Gastrocnemius medialis (tissue), 4 donors: ENCODE results near the gene TMPRSS12. TPM values are rescaled to one million over a fixed set of nuclear protein-coding genes. Genes with fewer than 3 reads are reported as not detected.
"Not testable (repeated sequence)": the region's sequence is repeated elsewhere in the genome, so short reads cannot be mapped to it uniquely, and the experiment has no call there.

Experiments
- ATAC-seq, 2 donors: fragments of 150-250 bp; one replicate each; pipeline ENCODE4 v1.9.1; 2016
- DNase-seq, 2 donors: peaks; one replicate each; pipeline ENCODE4 v3.0.0-alpha.2; 2019
- H3K27ac ChIP-seq, 4 donors: fragments of 200-600 bp; sonication (generic); 1 replicate in 1 of 4; 2 replicates in 3 of 4; pipeline ENCODE4 v1.5.1; 2016 to 2018; ENCODE audit warnings: mild to moderate bottlenecking in 2 of 4, moderate library complexity in 1 of 4
- H3K27me3 ChIP-seq, 3 donors: fragments of 200-600 bp; sonication (generic) in 2 of 3; 1 replicate in 1 of 3; 2 replicates in 2 of 3; pipeline versions ENCODE4 v1.5.1 to v1.6.0; 2016 to 2019; ENCODE audit warnings: mild to moderate bottlenecking in 1 of 3, moderate library complexity in 1 of 3
- H3K36me3 ChIP-seq, 2 donors: fragments of 200-600 bp; sonication (generic) in 1 of 2; one replicate each; pipeline ENCODE4 v1.5.1; 2017 to 2018
- H3K4me1 ChIP-seq, 2 donors: fragments of 200-600 bp; sonication (generic) in 1 of 2; one replicate each; pipeline ENCODE4 v1.5.1; 2016 to 2017; ENCODE audit warnings: mild to moderate bottlenecking in 2 of 2
- H3K4me3 ChIP-seq, 4 donors: fragments of 200-600 bp; sonication (generic) in 3 of 4; 1 replicate in 1 of 4; 2 replicates in 3 of 4; pipeline ENCODE4 v1.5.1; 2016 to 2019; ENCODE audit warnings: mild to moderate bottlenecking in 2 of 4
- H3K9me3 ChIP-seq, 3 donors: fragments of 200-600 bp; sonication (generic) in 2 of 3; 1 replicate in 1 of 3; 2 replicates in 2 of 3; pipeline ENCODE4 v1.5.1; 2016 to 2019
- CTCF ChIP-seq, 5 experiments: fragments of 450-650 bp in 3 of 5; fragments of 200-600 bp in 2 of 5; sonication (generic) in 2 of 5; IDR thresholded peaks in 4 of 5; conservative IDR thresholded peaks in 1 of 5; 1 replicate in 4 of 5; 2 replicates in 1 of 5; pipeline ENCODE4 v1.5.1; 2016 to 2019; ENCODE audit warnings: antibody characterized with exemption in 5 of 5, mild to moderate bottlenecking in 3 of 5, moderate library complexity in 3 of 5
- POLR2A ChIP-seq, 2 donors: fragments of 450-650 bp; IDR thresholded peaks; one replicate each; pipeline ENCODE4 v1.6.1; 2017; ENCODE audit warnings: antibody characterized with exemption in 2 of 2, mild to moderate bottlenecking in 2 of 2, moderate library complexity in 2 of 2
- in situ Hi-C, 4 donors: fragments of 200-750 bp; cut with MboI; loops; one replicate each; pipeline versions ENCODE4 v1.15.0 to v1.8.0; 2017; ENCODE audit warnings: low sequenced_read_pairs in 4 of 4
- intact Hi-C: fragments of 100-400 bp; cut with DNase I; formaldehyde crosslinking; loops from one replicate; pipeline ENCODE4 v1.15.1; 2023; ENCODE audit warnings: low total_unique reads
- total RNA-seq, 4 donors: library from RNA; depleted of rRNA; stranded (reverse); fragments of >200 nt; gene quantifications; one replicate each; pipeline versions ENCODE4 v1.1.0 to v1.2.3, GENCODE V29; 2016

TMPRSS12 gene
- total RNA-seq, 4 donors from 2014 or later = not detected

GRCh38 chr12:50887191-50887590, 44.5 kb downstream of the TMPRSS12 start:
- Histone ChIP-seq H3K27me3 (no peaks in the 10 kb centered on the region), H3K9me3 (peaks cover 0 to 2% (median 0%) of the 10 kb centered on the region in 3 donors), H3K27ac (no peak overlapping the region), H3K4me1 (no peaks in the 10 kb centered on the region), H3K4me3 (no peak overlapping the region), H3K36me3 (no peaks in the 10 kb centered on the region)
- in situ Hi-C loops = no loop called here
- DNase-seq = no peak
- ATAC-seq = no peak
- intact Hi-C loops = no loop called here
- TF ChIP-seq POLR2A (IDR thresholded peaks at IDR 0.05) = no peak
- TF ChIP-seq CTCF (IDR thresholded peaks at IDR 0.05 in 4 of 5, conservative IDR thresholded peaks at IDR 0.05 in 1 of 5) = no peak

GRCh38 chr12:50888666-50889065, 45.9 kb downstream of the TMPRSS12 start:
- H3K27ac ChIP-seq = no peak overlapping the region
- no peaks in the 10 kb centered on the region for H3K27me3 ChIP-seq
- H3K4me3 ChIP-seq = no peak overlapping the region
- peaks cover 0 to 4% of the 10 kb centered on the region in 2 donors for H3K4me1 ChIP-seq
- ATAC-seq = no peak
- in situ Hi-C loops (no loop called here), intact Hi-C loops (no loop called here)
- TF ChIP-seq CTCF (IDR thresholded peaks at IDR 0.05 in 4 of 5, conservative IDR thresholded peaks at IDR 0.05 in 1 of 5) = no peak
- H3K36me3 ChIP-seq = no peaks in the 10 kb centered on the region
- DNase-seq = no peak
- no peaks in the 10 kb centered on the region for H3K9me3 ChIP-seq

GRCh38 chr12:50894241-50894640, 51.5 kb downstream of the TMPRSS12 start:
- ATAC-seq (no peak), DNase-seq (no peak)
- no peaks in the 10 kb centered on the region for H3K9me3 ChIP-seq
- in situ Hi-C loops = no loop called here
- no peaks in the 10 kb centered on the region for H3K36me3 ChIP-seq
- TF ChIP-seq CTCF (IDR thresholded peaks at IDR 0.05 in 4 of 5, conservative IDR thresholded peaks at IDR 0.05 in 1 of 5) = no peak
- no peak for TF ChIP-seq POLR2A (IDR thresholded peaks at IDR 0.05)
- no peak overlapping the region for H3K27ac ChIP-seq
- H3K4me1 ChIP-seq = peaks cover 6 to 13% of the 10 kb centered on the region in 2 donors
- H3K27me3 ChIP-seq = no peaks in the 10 kb centered on the region
- intact Hi-C loops = no loop called here
- no peak overlapping the region for H3K4me3 ChIP-seq

DNA sequence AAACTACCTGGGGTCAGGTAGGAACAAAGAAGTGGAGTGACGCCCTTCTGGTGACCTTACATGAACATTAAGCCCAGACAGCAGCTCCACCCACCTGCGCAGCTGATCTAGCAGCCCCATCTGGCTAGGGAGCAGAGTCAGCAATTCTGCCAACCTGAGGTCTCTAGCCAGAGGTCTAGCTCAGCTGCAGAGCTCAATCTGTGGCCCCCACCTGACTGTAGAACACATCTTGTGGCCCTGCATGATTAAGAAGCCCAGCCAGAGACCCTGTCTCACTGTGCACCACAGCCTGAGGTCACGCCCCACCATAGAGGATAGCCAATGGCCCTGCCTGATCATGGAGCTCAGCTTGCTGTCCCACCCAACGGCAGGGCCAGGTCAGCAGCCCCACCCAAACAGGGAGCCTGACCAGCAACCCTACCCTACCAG, 59.0 kb downstream of the TMPRSS12 start:
- DNase-seq (no peak), ATAC-seq (no peak)
- H3K4me3 ChIP-seq = no peak overlapping the region
- intact Hi-C loops = no loop called here
- in situ Hi-C loops = no loop called here
- H3K4me1 ChIP-seq = no peaks in the 10 kb centered on the region
- no peaks in the 10 kb centered on the region for H3K36me3 ChIP-seq
- H3K27me3 ChIP-seq = no peaks in the 10 kb centered on the region
- no peak overlapping the region for H3K27ac ChIP-seq
- no peaks in the 10 kb centered on the region for H3K9me3 ChIP-seq
- TF ChIP-seq POLR2A (IDR thresholded peaks at IDR 0.05) (no peak), CTCF (IDR thresholded peaks at IDR 0.05 in 4 of 5, conservative IDR thresholded peaks at IDR 0.05 in 1 of 5) (no peak)

DNA sequence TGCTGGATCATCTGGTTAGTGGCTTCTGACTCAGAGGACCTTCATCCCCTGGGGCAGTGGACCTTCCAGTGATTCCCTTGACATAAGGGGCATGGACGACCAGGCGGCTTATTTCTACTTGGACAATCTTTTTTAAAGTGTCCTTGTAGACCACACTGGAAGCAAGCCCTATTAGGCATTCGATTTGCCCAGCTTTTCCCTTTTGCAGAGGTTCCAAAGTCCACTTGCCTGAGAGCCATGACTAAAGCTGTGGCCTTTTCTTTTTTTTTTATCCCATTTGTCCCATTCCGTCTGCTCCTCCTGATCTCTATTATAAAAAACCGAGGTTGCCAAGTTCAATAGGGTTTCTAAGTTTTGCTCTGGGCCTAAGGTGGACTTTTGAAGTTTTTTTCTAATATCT, 65.8 kb downstream of the TMPRSS12 start:
- ATAC-seq, intact Hi-C loops, in situ Hi-C loops: not testable (repeated sequence)

DNA sequence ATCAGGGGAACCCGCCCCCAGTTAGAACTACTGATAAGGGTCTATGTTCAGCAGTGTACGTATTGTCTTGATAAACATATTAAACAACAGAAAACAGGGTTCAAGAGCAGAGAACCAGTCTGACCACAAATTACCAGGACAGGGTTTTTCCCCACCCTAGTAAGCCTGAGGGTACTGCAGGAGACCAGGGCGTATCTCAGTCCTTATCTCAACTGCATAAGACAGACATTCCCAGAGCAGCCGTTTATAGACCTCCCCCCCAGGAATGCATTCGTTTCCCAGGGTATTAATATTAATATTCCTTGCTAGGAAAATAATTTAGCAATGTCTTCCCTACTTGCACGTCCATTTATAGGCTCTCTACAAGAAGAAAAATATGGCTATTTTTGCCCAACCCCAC, 69.6 kb downstream of the TMPRSS12 start:
- H3K4me1 ChIP-seq, DNase-seq, intact Hi-C loops, H3K36me3 ChIP-seq, ATAC-seq, H3K4me3 ChIP-seq, H3K27me3 ChIP-seq, H3K27ac ChIP-seq, H3K9me3 ChIP-seq, in situ Hi-C loops: not testable (repeated sequence)

More for the DNA sequence above, 65.8 kb downstream of the TMPRSS12 start:
- H3K9me3 ChIP-seq, H3K27ac ChIP-seq, H3K4me3 ChIP-seq, H3K4me1 ChIP-seq, DNase-seq, H3K27me3 ChIP-seq, H3K36me3 ChIP-seq: not testable (repeated sequence)
